K562 (cell line): ENCODE results near the gene DNAJB12. TPM values are rescaled to one million over a fixed set of nuclear protein-coding genes. Genes with fewer than 3 reads are reported as not detected.

Source experiments
- NR2F6 ChIP-seq: fragments of 450-650 bp; formaldehyde crosslinking; IDR thresholded peaks from 2 replicates; pipeline ENCODE4 v1.4.0; 2020; ENCODE audit warnings: mild to moderate bottlenecking
- SMAD4 ChIP-seq: fragments of 250-450 bp; sonication (Bioruptor Pico); conservative IDR thresholded peaks from 2 replicates; pipeline ENCODE4 v1.8.0; 2021; ENCODE audit warnings: inconsistent platforms, mild to moderate bottlenecking, moderate library complexity
- SMARCB1 ChIP-seq: IDR thresholded peaks from 2 replicates; pipeline ENCODE4 v1.6.1; 2011; ENCODE audit warnings: improper control_type of control experiment, low read depth; ENCODE audit not compliant: insufficient read length
- ZBTB7A ChIP-seq: IDR thresholded peaks from 2 replicates; pipeline ENCODE4 v1.6.1; 2011; ENCODE audit warnings: low read depth, mild to moderate bottlenecking, low read length, moderate library complexity, borderline replicate concordance; ENCODE audit not compliant: control insufficient read depth
- polyA plus RNA-seq, 8 experiments: library from polyadenylated mRNA; depleted of rRNA in 4 of 8; stranded (reverse) in 5 of 8; unstranded in 3 of 8; fragments of >200 nt; fragmentation: Nextera tagmentation in 2 of 8; fragmentation: Illumina TruSeq in 1 of 8; extraction: Ambion mirVana in 2 of 8; extraction: Trizol in 1 of 8; gene quantifications; 2 replicates each; pipeline versions ENCODE4 v1.2.1 to v1.2.3, GENCODE V29; 2011 to 2014; ENCODE audit warnings: inconsistent platforms in 1 of 8, missing spikeins in 1 of 8
- total RNA-seq, 7 experiments: library from RNA; depleted of rRNA in 6 of 7; stranded (reverse); fragments of >200 nt in 6 of 7; fragmentation: Illumina TruSeq in 2 of 7; extraction: Trizol in 2 of 7; gene quantifications; 2 replicates each; pipeline versions ENCODE4 v1.2.1 to v1.2.3, GENCODE V29; 2011 to 2021; ENCODE audit warnings: low replicate concordance in 1 of 7
- TF ChIP-seq, protein P1 (sequence below): fragments of 450-650 bp; IDR thresholded peaks from 2 replicates; pipeline ENCODE4 v1.6.1; 2018; ENCODE audit not compliant: partially characterized antibody

Gene DNAJB12
- total and polyA plus RNA-seq, 9 of the 15 experiments (the other 6 are each of a cell fraction or from before 2014, with no cell fraction given): 3.5 to 31.5 (median 20.3) TPM

DNA sequence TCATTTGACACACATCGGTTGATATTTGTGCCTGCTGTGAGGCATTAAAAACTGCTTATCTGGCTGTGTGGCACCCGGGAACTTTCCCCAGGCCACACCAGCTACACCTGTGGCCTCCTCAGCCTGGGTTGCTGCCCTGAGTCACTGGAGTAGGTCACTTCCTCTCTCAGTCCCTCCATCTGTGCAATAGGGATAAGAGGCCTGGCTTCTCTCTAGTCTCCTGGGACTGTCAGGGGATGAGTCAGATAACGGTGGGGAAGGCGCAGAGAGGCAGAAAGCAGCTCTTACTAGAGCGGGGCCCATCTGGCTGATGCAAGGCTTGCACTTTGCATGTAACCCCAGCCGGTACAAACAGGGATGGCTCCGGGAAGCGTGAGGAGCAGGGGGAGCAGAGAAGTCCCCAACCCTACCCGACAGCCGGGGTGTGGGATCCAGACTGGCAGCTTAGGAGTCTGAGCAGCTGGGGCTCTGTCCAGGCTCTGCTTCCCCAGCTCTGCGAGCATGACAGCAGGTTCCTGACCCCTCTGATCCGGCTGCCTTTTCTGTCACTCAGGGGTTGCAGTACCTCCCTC lies 34.0 kb downstream of the DNAJB12 start (continued):
- TF ChIP-seq, protein P1, sequence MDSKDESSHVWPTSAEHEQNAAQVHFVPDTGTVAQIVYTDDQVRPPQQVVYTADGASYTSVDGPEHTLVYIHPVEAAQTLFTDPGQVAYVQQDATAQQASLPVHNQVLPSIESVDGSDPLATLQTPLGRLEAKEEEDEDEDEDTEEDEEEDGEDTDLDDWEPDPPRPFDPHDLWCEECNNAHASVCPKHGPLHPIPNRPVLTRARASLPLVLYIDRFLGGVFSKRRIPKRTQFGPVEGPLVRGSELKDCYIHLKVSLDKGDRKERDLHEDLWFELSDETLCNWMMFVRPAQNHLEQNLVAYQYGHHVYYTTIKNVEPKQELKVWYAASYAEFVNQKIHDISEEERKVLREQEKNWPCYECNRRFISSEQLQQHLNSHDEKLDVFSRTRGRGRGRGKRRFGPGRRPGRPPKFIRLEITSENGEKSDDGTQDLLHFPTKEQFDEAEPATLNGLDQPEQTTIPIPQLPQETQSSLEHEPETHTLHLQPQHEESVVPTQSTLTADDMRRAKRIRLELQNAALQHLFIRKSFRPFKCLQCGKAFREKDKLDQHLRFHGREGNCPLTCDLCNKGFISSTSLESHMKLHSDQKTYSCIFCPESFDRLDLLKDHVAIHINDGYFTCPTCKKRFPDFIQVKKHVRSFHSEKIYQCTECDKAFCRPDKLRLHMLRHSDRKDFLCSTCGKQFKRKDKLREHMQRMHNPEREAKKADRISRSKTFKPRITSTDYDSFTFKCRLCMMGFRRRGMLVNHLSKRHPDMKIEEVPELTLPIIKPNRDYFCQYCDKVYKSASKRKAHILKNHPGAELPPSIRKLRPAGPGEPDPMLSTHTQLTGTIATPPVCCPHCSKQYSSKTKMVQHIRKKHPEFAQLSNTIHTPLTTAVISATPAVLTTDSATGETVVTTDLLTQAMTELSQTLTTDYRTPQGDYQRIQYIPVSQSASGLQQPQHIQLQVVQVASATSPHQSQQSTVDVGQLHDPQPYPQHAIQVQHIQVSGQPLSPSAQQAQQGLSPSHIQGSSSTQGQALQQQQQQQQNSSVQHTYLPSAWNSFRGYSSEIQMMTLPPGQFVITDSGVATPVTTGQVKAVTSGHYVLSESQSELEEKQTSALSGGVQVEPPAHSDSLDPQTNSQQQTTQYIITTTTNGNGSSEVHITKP: peak; percentile 89
- TF ChIP-seq ZBTB7A (no peak), NR2F6 (CRISPR knock-in tag) (no peak), SMAD4 (CRISPR knock-in tag) (peak; percentile 98), SMARCB1 (peak; percentile 1)
